HG03159 (cell line): Measurements from ENCODE around the gene BMX.

Source experiments
- ATAC-seq: cut with Tn5 transposase; IDR thresholded peaks from one replicate; pipeline ENCODE4 v1.9.1; 2021; ENCODE audit warnings: mild to moderate bottlenecking, moderate library complexity; ENCODE audit not compliant: unreplicated experiment

The BMX gene

DNA sequence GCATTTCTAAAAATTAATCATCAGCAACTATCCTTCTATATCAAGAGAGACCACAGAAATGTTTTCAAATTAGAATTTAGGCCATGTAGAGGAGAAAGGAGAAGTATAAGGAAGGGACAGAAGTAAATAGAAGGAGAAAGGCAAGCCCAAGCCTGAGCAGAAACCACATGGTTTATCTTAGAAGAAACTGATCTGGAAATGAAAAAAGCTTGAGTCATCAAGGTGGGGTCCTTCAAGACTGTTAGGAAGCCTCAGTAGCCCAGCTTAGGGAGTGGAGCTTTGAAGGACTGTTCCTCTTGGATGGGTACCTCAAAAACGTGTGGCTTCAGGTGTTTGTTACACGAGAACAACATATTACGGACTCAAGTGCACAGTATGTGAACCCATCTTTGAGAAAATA lies 4.5 kb downstream of the BMX start:
- no peak for ATAC-seq

- no peak for ATAC-seq
Measured at GRCh38 chrX:15507005-15507404, 6.4 kb downstream of the BMX start.

- ATAC-seq, result no peak
Measured at GRCh38 chrX:15509845-15510244, 9.2 kb downstream of the BMX start.

GRCh38 chrX:15511563-15511962 lies 11.0 kb downstream of the BMX start:
- no peak for ATAC-seq

DNA sequence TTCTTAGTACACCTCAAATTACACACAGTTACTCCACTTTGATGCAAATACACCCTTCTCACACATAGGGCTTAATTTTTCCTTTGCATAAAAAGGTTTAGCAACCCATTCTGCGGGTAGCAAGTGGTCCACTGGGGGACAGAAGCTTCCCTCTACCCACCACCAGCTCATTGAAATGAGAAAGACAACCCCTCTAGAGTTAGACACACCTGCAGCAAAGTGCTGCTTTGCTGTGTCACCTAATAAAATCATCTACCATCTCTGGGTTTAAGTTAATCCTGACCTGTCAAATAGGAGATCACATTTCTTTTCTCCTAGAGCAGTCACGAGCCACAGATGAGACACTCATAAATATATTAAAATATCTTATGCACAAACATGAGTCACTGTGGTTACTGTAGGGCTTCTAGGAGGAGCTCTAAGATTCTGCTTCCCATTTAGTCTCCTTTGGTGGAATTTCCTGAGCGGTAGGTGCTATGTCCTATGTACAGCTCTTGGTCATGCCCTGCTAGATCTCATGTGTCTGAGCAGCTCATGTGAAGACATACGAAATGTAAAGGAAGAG lies 11.9 kb downstream of the BMX start:
- ATAC-seq, result no peak

- ATAC-seq, result no peak
Measured at GRCh38 chrX:15514279-15514678, 13.7 kb downstream of the BMX start.

DNA sequence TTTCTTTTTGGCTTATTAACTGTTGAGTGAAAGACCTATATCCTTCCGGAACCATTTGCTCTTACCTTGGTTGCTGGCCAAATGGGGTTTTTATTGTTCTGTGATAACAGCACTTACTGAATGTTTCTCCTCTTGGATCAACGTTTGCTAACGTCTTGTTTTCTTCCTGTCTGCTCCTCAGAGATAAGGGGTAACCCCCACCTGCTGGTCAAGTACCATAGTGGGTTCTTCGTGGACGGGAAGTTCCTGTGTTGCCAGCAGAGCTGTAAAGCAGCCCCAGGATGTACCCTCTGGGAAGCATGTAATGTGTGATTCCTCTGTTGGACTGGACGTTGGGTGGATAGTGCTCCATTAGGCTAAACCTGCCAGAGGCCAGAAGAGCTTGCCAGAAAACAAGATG lies 15.3 kb downstream of the BMX start:
- no peak for ATAC-seq

- ATAC-seq, result no peak
Measured at GRCh38 chrX:15522464-15522863, 21.9 kb downstream of the BMX start.

DNA sequence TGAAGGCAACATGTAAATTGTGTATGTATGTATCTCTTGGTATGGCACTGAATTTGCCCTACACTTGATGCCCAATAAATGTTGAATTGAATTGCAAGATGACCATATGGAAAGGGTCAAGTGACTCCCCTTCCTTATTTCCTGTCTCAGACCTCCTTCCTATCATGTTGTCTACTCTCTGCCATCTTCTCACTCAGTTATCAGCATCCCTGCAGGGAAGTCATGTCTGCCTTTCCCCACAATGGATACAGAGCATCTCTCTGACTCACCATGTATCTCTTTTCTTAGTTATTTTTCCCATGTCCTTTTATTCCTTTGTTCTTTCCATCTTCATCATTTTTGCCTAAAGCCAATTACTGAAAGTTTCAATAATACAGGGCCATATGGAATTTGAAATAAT lies 22.5 kb downstream of the BMX start:
- no peak for ATAC-seq

- no peak for ATAC-seq
Measured at GRCh38 chrX:15524417-15524816, 23.8 kb downstream of the BMX start.

DNA sequence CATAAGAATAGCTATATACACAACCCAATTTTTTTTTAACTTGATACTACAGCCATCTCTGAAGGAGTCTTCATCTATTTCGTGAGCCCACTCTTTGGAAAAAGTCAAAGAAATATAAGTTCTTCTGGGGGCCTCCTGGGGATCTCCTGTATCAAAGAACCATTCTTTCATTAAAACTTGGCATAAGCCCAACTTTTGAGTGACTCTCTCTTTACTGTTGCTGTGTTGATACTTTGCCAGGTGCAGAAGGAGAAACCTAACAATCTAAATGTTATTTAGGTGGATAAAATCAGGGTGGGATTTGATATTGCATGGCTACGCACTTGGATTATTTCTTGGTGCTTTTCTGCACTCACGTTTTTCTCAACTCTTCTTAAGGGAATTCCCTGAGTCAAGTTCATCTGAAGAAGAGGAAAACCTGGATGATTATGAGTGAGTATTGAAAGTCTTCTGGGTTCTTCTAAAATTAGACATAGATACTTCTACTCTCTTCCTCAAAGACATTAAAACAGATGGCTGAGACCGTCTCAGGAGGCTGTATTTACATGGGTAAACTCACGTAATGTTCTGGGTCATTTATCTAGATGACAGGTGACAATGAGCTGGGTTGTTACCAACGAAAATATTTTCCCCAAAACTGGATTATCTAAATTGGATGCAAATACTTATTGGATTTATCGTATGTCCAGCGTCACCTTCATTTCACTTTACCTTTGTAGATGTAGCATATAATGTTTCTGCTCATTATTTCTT lies 25.2 kb downstream of the BMX start:
- no peak for ATAC-seq

- no peak for ATAC-seq
Measured at GRCh38 chrX:15529165-15529564, 28.6 kb downstream of the BMX start.

DNA sequence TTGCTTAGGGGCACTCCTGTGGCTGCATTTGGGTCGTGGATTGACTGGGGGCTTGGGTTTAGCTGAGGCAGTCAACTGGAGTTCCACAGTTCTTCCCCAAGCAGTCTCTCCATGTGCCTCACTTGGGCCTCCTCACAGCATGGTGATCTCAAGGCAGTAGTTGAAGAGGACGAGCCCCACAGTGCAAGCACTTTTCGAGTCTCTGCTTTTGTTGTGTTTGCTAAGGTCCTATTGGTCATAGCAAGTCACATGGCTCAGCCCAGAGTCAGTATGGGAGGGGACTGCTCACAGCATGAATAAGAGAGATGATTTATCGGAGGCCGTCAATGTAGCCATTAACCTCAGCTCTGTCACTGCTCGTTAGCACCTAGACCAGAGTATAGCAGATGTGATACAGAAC lies 29.7 kb downstream of the BMX start:
- ATAC-seq, result no peak

DNA sequence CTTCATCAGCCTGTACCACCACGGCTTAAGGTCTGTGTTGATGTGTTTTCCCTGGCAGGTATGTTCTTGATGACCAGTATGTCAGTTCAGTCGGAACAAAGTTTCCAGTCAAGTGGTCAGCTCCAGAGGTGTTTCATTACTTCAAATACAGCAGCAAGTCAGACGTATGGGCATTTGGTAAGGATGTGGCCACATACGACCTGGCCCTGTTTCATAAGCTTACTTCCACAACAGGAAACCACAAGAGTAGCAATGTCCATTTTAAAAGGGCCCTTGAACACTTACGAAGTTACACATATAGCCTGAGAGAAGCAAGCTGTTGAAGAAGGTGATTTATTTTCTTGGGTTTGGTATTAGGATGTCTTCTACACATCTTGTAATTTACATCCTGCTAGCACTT lies 46.1 kb downstream of the BMX start:
- ATAC-seq, result no peak

DNA sequence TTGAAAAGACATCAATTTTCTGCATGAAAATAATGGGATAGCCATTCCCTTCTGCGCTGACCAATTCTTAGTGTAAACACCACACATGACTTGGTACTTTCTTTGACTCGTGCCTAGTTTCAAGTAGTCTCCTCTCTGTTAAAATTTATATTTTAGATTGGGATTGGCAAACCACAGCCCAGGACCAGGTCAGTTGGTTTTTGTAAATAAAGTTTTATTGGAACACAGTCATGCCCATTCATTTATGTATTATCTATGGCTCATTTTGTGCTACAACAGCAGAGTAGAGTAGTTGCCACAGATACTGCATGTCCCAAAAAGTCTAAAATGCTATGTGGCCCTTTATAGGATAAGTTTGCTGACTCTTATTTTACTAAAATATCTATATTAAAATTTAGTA lies 46.7 kb downstream of the BMX start:
- ATAC-seq, result no peak

DNA sequence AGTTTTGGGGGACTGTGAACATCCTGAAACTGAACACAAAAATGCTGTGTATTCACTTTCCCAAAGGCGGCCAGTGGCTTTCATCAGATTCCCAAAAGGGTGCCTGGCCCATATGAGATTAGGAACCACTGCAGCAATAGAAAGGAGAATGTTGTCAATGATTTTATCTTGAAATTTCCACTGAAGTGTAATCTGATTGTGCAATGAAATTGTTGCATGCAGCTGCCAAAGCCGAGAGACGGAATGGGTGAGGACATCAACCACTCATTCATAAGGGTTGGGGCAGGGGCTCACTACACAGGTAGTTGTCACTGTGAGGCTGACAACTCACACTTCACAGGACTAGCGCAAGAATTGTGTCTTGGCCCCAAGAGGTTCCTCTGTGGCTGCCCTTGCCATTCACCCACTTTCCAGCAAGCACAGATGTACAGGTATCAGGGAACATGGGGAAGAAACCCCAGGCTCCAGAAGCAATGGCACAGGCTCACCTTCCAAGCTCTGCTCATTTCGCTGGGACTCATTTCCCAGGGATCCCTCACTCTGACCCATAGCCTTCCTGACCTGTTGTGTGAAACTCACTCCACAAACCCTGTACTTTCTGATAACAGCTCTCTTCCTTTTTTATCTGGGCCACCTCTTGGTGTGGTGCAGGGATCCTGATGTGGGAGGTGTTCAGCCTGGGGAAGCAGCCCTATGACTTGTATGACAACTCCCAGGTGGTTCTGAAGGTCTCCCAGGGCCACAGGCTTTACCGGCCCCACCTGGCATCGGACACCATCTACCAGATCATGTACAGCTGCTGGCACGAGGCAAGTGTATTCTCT lies 48.8 kb downstream of the BMX start:
- ATAC-seq, result no peak

DNA sequence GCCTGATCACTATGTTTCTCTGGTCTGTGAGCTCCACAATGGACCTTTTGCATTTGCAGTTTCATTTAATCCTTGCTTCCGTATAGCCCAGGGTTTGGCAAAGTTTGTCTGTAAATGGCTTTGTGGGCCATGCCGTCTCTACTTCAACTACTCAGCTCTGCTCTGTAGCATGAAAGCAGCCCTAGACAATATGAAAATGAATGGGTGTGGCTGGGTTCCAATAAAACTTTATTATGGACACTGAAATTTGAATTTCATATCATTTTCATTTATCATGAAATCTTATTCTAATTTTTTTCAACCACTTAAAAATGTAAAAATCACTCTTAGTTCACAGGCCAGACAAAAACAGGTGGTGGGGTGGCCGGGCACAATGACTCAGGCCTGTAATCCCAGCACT lies 58.6 kb downstream of the BMX start:
- ATAC-seq, result no peak

DNA sequence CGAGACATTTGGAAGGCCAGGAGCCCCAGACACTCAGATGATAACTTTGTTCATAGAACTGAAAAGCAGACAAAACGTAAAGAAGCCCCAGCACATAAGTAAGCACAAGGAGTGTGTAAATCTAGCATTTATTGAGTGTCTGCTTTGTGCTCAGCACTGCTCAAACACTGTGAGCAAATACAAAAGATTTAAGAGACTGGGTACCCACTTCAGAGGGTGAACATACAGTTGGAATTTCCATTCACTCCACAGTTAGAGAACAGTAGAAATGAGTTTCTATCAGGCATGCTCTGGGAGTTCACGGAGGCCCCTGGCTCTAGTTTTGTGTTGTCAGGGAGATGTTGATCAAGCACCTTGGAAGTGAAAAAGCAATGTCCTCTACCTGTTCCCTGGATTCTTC lies 60.3 kb downstream of the BMX start:
- no peak for ATAC-seq

GRCh38 chrX:15563056-15563455 lies 62.4 kb downstream of the BMX start:
- no peak for ATAC-seq

DNA sequence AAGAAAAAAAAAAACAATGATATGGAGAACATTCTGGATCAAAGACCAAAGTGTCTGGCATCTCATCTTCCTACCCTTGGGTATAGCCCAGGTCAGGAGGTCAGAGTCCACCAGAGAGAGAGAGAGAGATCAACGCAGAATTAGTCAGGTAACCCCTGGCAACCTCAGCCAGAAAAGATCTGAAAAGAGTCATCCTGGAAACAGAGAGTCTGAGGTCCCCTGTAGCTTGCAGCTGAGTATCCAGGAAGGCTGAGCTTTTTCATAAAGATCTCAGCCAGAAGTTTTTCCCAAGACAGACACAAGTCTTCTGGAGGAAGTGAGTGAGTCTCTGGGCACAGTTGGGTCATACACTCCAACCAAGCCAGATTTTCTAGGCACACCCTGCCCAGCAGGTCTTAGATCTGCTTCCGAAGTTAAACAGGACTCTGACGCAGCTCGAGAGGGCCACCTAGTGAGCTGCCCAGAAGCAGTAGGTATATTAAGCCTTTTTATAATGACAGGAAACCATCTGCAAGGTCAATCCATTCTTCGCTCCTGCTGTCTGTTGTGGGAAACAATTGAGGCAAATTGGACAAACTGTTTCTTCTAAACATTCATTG lies 64.5 kb downstream of the BMX start:
- ATAC-seq, result no peak

- no peak for ATAC-seq
Measured at GRCh38 chrX:15566244-15566643, 65.6 kb downstream of the BMX start.

DNA sequence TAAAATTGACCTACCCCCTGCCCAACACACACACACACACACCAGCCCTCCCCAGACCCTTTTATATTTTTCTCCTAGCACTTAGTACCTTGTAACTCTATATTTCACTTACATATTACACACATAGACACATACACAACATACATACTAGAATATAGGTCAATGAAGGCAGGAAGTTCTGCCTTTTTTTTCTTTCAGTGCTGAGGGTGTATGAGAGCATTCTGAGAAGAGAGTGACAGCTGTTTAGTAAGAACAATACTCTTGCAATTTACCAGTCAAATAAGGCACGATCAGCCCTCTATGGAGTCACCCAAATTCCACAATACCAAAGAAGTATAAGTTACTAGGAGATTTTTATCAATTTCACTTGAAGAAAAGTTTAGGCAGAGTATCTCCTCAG lies 66.7 kb downstream of the BMX start:
- ATAC-seq, result no peak
